WERI-Rb-1 (cell line): ENCODE data around the gene KDM5C.
A peak's percentile ranks its signal among the peaks of the same experiment; 100 is the strongest.

Experiments
- DNase-seq: peaks from one replicate; pipeline ENCODE4 v3.0.0-alpha.2; 2020
- H3K27ac ChIP-seq: fragments of 250-450 bp; sonication (Bioruptor Pico); 2 replicates; pipeline ENCODE4 v1.5.1; 2020; ENCODE audit warnings: mild to moderate bottlenecking, moderate library complexity
- H3K27me3 ChIP-seq: fragments of 250-450 bp; sonication (Bioruptor Pico); 2 replicates; pipeline ENCODE4 v1.5.1; 2021; ENCODE audit warnings: mild to moderate bottlenecking, low read depth, moderate library complexity; ENCODE audit not compliant: insufficient read depth, severe bottlenecking
- H3K36me3 ChIP-seq: fragments of 250-450 bp; sonication (Bioruptor Pico); 2 replicates; pipeline ENCODE4 v1.5.1; 2020; ENCODE audit warnings: mild to moderate bottlenecking, moderate library complexity
- H3K4me3 ChIP-seq: 2 replicates; pipeline ENCODE4 v1.5.1; 2011; ENCODE audit warnings: low read depth, mild to moderate bottlenecking, control low read depth, low read length
- H3K9me3 ChIP-seq: fragments of 250-450 bp; sonication (Bioruptor Pico); 2 replicates; pipeline ENCODE4 v1.5.1; 2021; ENCODE audit warnings: mild to moderate bottlenecking, moderate library complexity; ENCODE audit not compliant: severe bottlenecking
- CTCF ChIP-seq: IDR thresholded peaks from 2 replicates; pipeline ENCODE4 v1.5.1; 2011; ENCODE audit warnings: low read depth, mild to moderate bottlenecking, control low read depth, inconsistent platforms, low read length

KDM5C gene

GRCh38 chrX:53195401-53195800, 29.6 kb downstream of the KDM5C start:
- Histone ChIP-seq H3K4me3 (no peak overlapping the region), H3K9me3 (no peaks in the 10 kb centered on the region), H3K27me3 (no peaks in the 10 kb centered on the region), H3K36me3 (peaks cover 74% of the 10 kb centered on the region), H3K27ac (no peak overlapping the region)
- no peak for TF ChIP-seq CTCF
- no peak for DNase-seq

GRCh38 chrX:53194308-53194707, 30.7 kb downstream of the KDM5C start:
- H3K9me3 ChIP-seq, result no peaks in the 10 kb centered on the region
- H3K4me3 ChIP-seq, result no peak overlapping the region
- no peak for TF ChIP-seq CTCF
- H3K27me3 ChIP-seq, result no peaks in the 10 kb centered on the region
- DNase-seq, result no peak
- H3K27ac ChIP-seq, result no peak overlapping the region
- peaks cover 63% of the 10 kb centered on the region for H3K36me3 ChIP-seq

GRCh38 chrX:53193093-53193492, 31.9 kb downstream of the KDM5C start:
- peaks cover 51% of the 10 kb centered on the region for H3K36me3 ChIP-seq
- DNase-seq, result no peak
- H3K27me3 ChIP-seq, result no peaks in the 10 kb centered on the region
- no peaks in the 10 kb centered on the region for H3K9me3 ChIP-seq
- TF ChIP-seq CTCF, result no peak
- no peak overlapping the region for H3K27ac ChIP-seq
- no peak overlapping the region for H3K4me3 ChIP-seq

GRCh38 chrX:53190363-53190960, 34.5 kb downstream of the KDM5C start:
- peak; percentile 43 for DNase-seq
- peak; percentile 43 for TF ChIP-seq CTCF

GRCh38 chrX:53188763-53189162, 36.2 kb downstream of the KDM5C start:
- DNase-seq, result no peak
- no peaks in the 10 kb centered on the region for H3K27me3 ChIP-seq
- H3K4me3 ChIP-seq, result no peak overlapping the region
- H3K9me3 ChIP-seq, result no peaks in the 10 kb centered on the region
- TF ChIP-seq CTCF, result no peak
- H3K27ac ChIP-seq, result no peak overlapping the region
- H3K36me3 ChIP-seq, result peaks cover 9% of the 10 kb centered on the region

More at GRCh38 chrX:53190363-53190960, 34.5 kb downstream of the KDM5C start:
- no peaks in the 10 kb centered on the region for H3K9me3 ChIP-seq
- H3K27ac ChIP-seq, result no peak overlapping the region
- H3K27me3 ChIP-seq, result no peaks in the 10 kb centered on the region
- H3K36me3 ChIP-seq, result peaks cover 25% of the 10 kb centered on the region
- no peak overlapping the region for H3K4me3 ChIP-seq

- H3K27ac ChIP-seq, result no peak overlapping the region
- no peak overlapping the region for H3K4me3 ChIP-seq
- no peak for DNase-seq
- TF ChIP-seq CTCF, result no peak
- H3K36me3 ChIP-seq, result no peaks in the 10 kb centered on the region
- no peaks in the 10 kb centered on the region for H3K9me3 ChIP-seq
- H3K27me3 ChIP-seq, result no peaks in the 10 kb centered on the region
Observed at GRCh38 chrX:53186351-53186750, 38.7 kb downstream of the KDM5C start.
